HG03378 (cell line): Measurements from ENCODE around the gene SPECC1.
A peak's percentile ranks its signal among the peaks of the same experiment; 100 is the strongest.
"Not testable (repeated sequence)": the region's sequence is repeated elsewhere in the genome, so short reads cannot be mapped to it uniquely, and the experiment has no call there.

Experiments
- ATAC-seq: cut with Tn5 transposase; IDR thresholded peaks from one replicate; pipeline ENCODE4 v1.9.1; 2021; ENCODE audit warnings: mild to moderate bottlenecking, moderate library complexity; ENCODE audit not compliant: unreplicated experiment

SPECC1 gene

DNA sequence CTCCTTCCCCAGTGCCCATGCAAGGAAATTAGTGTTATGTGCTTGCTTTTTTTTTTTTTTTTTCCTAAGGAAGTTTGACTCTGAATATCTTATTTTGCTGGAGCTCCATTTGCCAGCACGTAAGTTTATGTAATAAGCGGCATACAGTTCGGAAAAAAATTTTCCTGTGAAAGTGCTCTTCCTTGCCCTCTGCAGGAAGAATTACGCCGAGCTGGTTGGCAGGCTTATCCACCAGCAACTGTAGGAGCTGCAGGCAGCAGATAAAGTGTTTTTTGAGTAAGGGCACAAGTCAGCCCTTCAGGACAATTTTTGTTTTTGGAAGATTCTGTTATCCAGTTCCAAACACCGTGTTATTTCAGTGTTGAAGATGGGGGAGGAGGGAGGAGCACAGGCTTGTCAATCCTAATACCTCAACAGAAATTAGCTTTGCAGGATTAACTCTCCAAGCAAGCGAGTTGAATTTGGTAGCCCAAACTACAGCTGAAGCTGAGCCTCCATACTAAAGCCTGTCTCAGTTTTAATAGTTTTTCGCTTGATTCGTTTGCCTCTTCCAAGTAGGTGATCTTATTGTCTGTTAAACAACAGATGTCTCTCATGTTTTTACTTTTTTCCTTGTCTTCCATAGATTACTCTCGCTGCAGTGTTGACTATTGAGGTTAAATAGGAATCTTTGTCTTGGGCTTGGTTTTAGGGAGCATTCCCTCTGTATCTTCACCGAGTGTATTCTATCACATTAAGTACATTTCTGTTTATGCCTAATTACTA lies 1.1 kb downstream of the SPECC1 start:
- no peak for ATAC-seq

DNA sequence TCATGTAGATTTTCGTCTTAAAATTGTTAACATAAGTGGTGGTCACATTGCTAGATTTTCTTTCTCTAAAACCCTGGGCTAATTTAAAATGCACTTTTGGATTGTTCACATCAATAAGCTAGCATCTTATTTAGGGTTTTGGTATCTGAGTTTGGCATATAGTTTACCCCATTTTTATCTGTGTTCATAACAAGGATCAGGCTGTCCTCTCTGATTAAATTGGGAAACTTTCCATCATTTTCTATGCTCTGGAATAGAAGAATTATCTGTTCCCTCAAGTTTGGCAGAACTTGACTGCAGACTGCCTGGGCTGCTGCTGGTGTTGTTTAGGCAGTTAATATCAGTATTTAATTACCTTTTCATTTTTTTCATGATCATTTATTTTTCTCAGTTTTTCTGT lies 1.8 kb downstream of the SPECC1 start:
- no peak for ATAC-seq

DNA sequence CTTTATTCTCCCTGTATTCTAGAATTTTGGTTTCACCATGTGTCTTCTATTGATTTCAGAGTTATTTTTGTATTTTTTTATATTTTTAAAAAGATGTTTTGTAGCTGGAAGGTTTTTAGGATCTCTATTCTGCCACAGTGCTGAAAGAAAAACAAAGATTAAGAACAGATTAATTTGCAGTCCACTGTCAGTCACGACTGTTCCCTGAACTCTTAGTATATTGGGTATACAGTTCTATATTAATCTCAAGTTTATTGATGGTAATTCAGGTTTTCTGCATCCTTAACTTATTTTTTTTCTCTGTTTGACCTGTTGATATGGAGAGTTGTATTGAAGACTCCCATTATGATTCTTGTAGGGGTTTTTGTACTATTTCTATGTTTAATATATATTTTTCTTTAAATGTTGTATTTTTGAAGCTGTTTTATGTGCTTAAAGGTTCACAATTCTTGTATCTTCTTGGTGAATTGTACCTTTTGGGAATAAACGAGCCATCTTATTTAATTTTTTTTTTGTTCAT lies 2.9 kb downstream of the SPECC1 start:
- ATAC-seq: no peak

DNA sequence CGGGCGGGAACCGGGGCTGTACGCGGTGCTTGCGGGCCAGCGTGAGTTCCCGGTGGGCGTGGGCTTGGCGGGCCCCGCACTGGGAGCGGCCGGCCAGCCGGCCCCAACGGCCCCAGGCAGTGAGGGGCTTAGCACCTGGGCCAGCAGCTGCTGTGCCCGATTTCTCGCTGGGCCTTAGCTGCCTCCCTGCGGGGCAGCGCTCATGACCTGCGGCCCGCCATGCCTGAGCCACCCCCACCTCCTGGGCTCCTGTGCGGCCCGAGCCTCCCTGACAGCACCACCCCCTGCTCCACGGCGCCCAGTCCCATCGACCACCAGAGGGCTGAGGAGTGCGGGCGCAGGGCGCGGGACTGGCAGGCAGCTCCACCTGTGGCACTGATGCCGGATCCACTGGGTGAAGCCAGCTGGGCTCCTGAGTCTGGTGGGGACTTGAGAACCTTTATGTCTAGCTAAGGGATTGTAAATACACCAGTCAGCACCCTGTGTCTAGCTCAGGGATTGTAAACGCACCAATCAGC lies 7.4 kb downstream of the SPECC1 start:
- ATAC-seq: not testable (repeated sequence)

GRCh38 chr17:20022701-20023100 lies 13.5 kb downstream of the SPECC1 start:
- ATAC-seq: no peak

DNA sequence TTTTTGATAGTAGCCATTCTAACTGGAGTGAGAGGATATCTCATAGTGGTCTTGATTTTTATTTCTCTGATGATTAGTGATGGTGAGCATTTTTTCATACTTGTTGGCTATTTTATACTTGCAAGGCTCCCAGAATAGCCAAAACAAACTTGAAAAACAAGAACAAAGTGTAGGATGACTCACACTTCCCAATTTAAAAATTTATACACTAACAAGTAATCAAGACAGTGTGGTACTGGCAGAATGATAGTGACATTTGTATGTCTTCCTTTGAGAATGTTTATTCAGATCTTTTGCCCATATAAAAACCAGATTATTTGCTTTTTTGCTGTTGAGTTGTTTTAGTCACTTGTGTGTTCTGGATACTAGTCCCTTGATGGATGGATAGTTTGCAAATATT lies 17.8 kb downstream of the SPECC1 start:
- ATAC-seq: no peak

- no peak for ATAC-seq
Measured at GRCh38 chr17:20028443-20028842, 19.3 kb downstream of the SPECC1 start.

DNA sequence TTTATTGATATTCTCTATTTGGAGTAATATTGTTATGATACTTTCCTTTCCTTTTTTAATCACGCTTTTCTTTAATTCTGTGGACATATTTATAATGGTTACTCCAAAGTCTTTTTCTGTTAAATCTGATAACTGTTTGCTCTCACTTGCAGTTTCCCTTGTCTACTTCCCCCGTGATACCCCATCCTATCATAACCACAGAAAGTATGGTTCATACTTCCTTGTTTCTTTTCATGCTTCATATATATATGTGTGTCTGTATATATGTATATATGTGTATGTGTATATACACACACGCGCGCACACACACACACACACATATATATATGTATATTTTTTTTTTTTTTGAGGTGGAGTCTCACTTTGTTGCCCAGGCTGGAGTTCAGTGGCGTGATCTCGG lies 23.5 kb downstream of the SPECC1 start:
- ATAC-seq: no peak

DNA sequence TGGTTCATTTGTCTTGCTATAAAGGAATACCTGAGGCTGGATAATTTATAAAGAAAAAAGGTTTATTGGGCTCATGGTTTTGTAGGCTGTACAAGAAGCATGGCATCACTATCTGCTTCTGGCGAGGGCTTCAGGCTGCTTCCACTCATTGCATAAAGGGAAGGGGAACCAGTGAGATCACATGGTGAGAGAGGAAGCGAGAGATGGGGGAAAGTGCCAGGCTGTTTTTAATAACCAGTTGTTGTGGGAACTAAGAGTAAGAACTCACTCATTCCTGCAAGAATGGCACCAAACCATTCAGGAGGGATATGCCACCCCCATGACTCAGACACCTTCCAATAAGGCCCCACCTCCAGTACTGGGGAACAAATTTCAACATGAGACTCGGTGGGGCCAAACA lies 24.3 kb downstream of the SPECC1 start:
- no peak for ATAC-seq

DNA sequence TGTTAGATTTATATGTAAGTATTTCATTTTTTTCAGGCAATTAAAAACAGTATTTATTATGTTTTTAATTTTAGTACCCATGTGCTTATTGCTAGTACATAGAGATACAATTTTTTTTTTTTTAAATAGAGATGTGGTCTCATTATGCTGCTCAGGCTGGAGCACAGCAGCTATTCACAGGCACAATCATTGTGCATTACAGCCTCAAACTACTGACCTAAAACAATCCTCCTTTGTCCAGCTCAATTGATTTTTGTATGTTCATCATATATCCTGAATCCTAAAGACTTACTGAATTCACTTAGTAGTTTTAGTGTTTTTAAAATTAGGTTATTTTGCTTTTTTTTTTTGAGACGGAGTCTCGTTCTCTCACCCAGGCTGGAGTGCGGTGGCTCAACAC lies 26.3 kb downstream of the SPECC1 start:
- ATAC-seq: no peak

GRCh38 chr17:20037286-20037685 lies 28.1 kb downstream of the SPECC1 start:
- not testable (repeated sequence) for ATAC-seq

DNA sequence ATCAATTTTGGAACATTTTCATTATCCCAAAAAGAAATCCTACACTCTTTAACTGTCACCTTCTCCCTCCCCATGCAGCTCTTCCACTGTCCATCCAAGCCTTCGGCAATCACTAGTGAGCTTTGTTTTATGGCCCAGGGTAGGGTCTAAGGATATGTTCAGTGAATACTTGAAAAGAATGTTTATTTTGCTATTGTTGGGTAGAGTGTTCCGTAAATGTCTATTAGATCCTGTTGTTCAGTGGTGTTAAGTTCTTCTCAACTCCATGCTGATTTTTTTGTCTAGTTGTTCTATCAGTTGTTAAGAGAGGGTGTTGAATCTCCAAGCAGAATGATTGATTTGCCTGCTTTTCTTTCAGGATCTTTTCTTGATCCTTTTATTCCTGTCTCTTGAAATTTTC lies 29.9 kb downstream of the SPECC1 start:
- ATAC-seq: no peak

- ATAC-seq: no peak
Measured at GRCh38 chr17:20040216-20040615, 31.1 kb downstream of the SPECC1 start.

DNA sequence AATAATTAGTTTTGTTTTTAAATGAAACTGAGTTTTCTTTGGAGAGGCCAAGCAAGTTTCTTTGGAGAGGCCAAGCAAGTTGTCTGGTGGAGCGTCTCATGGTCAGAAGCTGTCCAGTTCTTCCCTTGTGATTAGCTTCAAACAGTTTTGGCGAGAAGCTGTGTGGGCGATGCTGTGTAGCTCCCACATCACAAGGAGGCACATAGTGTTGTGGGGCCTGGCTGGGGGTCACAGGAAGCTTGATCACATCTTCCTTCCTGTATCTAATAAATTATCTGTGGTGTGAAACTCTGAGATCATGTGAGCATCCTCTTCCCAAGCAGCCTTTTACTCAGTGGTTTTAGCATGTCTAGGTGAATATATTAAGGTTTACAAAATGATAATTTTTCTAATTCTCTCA lies 33.9 kb downstream of the SPECC1 start:
- no peak for ATAC-seq

DNA sequence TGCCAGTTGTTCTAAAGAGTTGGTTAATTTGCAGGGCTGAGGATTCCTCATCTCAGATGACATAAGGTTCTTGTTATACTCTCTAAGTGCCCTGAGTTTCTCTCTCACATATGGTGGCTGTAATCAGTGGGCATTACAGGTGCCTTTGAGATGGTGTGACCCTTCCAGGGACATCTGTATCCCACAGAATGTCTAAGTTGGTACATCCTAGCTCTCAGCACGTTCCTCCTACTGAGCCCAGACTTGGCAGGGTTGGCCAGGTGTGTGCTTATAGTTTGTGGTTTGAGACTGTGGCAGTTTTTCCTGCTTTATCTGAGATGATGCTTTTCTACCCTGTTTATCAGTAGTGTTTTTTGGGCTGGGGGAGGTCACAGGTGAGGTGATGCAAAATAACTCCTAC lies 36.3 kb downstream of the SPECC1 start:
- ATAC-seq: no peak

GRCh38 chr17:20046629-20047028 lies 37.5 kb downstream of the SPECC1 start:
- no peak for ATAC-seq

DNA sequence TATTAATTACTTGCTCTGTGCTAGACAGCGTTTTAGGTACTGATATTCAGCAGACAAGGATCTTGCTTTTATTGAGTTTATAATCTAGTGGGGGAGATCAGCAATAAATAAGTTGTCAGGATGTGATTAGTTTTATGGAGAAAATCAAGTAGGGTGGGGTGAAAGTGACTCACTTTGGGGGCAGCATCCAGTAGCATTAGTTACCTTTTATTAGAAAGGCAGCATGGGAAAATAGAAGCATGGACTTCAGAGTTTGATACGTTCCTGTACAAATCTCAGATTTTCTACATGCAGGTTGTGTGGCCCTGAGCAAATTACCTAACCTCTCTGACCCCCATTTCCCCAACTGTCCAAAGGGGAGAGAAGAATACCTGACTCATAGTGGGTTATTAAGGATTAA lies 42.5 kb downstream of the SPECC1 start:
- no peak for ATAC-seq

DNA sequence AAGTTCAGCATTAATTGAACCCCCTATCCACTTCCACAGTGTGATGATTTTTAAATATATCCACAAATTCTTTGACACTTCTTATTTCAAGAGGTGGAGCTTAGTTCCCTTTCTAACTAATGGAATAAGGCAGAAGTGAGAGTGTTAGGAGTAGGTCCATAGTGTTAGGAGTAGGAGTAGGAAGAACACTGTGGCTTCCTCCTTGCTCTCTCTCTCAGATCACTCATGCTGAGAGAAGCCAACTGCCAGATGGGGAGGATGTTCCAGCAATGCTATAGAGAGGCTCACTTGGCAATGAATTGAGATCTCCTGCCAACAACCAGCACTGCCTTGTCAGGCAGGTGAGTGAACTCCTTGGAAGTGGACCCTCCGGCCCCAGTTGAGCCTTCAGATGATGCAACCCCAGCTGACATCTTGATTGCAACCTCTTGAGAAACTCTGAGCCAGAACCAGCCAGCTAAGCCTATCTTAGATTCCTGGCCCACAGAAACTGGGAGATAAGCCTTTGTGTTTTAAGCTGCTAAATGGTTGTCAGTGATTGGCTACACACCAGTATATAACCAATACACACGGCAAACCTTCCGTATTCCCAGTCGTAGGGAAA lies 44.3 kb downstream of the SPECC1 start:
- no peak for ATAC-seq

DNA sequence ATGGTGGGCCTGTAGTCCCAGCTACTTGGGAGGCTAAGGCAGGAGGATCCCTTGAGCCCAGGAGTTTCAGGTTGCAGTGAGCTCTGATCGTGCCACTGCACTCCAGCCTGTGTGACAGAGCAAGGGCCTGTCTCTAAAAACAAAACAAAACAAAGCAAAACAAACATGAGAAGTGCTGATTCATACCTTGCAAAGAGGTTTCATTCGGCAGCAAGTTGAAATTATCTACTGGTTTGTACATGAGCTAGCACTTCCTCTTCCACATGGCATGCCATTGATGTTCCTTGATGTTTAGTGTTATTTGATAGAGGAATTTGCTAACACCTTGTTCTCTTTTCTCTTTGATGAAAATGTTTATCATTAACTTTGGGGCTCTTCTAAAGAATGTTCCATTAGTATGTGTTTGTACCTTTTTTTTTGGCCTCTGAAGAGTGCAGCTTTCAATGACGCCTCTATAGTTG lies 50.6 kb downstream of the SPECC1 start:
- no peak for ATAC-seq

DNA sequence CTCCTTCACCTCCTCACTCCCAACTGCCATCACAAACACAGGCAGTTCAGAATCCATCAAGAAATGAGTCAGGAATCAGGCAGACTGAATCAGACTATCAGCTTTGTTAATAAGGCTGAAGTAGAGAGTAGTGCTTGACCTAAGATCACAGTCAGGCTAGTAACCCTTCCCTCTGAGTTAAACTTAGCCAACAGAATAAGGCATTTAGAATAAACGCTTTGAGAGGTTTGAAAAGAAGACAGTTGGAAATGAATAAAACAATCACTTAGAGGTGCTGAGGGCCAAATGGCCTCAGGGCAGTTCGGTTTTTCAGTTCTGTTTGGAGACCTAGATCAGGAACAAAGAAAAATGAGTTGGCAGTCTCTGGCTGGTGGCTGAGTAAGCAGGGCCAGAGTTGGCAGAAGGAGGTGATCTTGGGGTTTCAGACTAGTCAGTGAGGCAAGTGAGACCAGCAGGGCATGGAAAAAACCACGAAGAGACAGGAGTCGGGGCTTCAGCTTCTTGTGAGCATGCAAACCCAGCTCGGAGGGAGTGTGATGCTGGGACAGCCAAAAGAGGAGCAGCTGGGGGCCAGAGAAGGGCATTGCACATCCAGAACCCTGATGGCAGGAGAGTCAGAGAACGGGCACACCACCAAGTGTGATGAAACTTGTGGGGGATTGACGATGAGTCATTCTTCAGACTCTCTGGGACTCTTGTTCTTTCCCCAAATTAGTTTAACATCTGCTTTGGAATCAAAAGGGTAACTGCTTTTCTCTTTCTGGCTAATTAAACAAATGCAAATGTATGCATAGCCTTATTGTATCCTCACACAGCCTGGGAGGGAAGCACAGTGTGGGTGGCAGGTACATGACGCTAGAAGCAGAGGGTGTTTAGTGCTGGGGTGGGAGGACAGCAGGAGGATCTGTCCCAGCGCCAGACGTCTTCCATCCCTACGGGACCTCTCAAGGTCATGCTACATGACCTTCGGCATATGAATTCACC lies 54.8 kb downstream of the SPECC1 start:
- ATAC-seq: peak; percentile 59

DNA sequence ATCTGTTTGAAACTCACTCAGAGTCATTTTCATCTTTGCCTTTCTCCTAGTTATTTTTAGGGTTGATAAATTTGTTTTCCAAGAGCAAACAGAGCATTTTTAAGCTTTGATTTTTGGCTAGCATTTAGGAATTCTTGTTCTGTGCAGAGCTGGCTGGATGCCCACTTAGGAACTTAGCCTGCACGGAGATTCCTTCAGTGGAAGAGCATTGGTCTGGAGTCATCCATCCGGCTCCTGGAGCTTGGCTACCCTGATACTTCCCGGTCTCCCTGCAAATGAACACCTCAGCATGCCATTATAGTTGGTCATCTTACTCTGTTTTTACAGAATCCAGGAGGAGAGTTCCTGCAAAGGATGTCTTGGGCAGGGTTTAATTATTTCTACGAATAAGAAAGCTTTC lies 57.1 kb downstream of the SPECC1 start:
- ATAC-seq: no peak
